Skeletal muscle tissue (tissue), 4 donors: ENCODE measurements around the gene GRID1. TPM values are rescaled to one million over a fixed set of nuclear protein-coding genes. Genes with fewer than 3 reads are reported as not detected.

ENCODE experiments used
- H3K27ac ChIP-seq: one replicate; pipeline ENCODE4 v1.7.0; 2013; ENCODE audit warnings: mild to moderate bottlenecking, low read depth, low read length, inconsistent platforms
- H3K27me3 ChIP-seq, 3 donors: one replicate each; pipeline ENCODE4 v1.7.0; 2013; ENCODE audit warnings: low read length in 3 of 3; ENCODE audit not compliant: control insufficient read depth in 3 of 3, insufficient read depth in 3 of 3
- H3K36me3 ChIP-seq, 3 donors: one replicate each; pipeline ENCODE4 v1.7.0; 2013; ENCODE audit warnings: low read length in 3 of 3; ENCODE audit not compliant: control insufficient read depth in 3 of 3, insufficient read depth in 3 of 3
- H3K4me1 ChIP-seq, 3 donors: one replicate each; pipeline ENCODE4 v1.7.0; 2013; ENCODE audit warnings: low read length in 3 of 3, mild to moderate bottlenecking in 3 of 3; ENCODE audit not compliant: control insufficient read depth in 3 of 3, insufficient read depth in 3 of 3
- H3K4me3 ChIP-seq, 3 donors: one replicate each; pipeline ENCODE4 v1.7.0; 2013; ENCODE audit warnings: low read length in 3 of 3
- H3K9ac ChIP-seq, 3 donors: one replicate each; pipeline ENCODE4 v1.7.0; 2013; ENCODE audit warnings: low read length in 3 of 3, mild to moderate bottlenecking in 3 of 3, moderate library complexity in 2 of 3, low read depth in 1 of 3
- H3K9me3 ChIP-seq, 3 donors: one replicate each; pipeline ENCODE4 v1.7.0; 2013; ENCODE audit warnings: low read length in 3 of 3; ENCODE audit not compliant: control insufficient read depth in 3 of 3
- total RNA-seq: library from RNA; depleted of rRNA; stranded (reverse); fragments of >200 nt; gene quantifications from one replicate; pipeline ENCODE4 v1.2.3, GENCODE V29; 2014
- donor health status: Osteomylitis.

Gene GRID1
- total RNA-seq, 1 donor from 2014 or later: 2.1 TPM

- Histone ChIP-seq H3K4me1 (peaks cover 0 to 5% (median 4%) of the 10 kb centered on the region in 3 donors), H3K27ac (no peak overlapping the region), H3K36me3 (no peaks in the 10 kb centered on the region), H3K4me3 (no peak overlapping the region), H3K9ac (no peak overlapping the region), H3K9me3 (no peaks in the 10 kb centered on the region), H3K27me3 (peaks cover 39 to 57% (median 47%) of the 10 kb centered on the region in 3 donors)
Observed at GRCh38 chr10:86371116-86371515, 4.5 kb upstream of the GRID1 start.

- Histone ChIP-seq H3K27ac (no peak overlapping the region), H3K27me3 (peaks cover 46 to 63% (median 54%) of the 10 kb centered on the region in 3 donors), H3K4me1 (peaks cover 0 to 8% (median 5%) of the 10 kb centered on the region in 3 donors), H3K9me3 (no peaks in the 10 kb centered on the region), H3K36me3 (no peaks in the 10 kb centered on the region), H3K9ac (no peak overlapping the region), H3K4me3 (no peak overlapping the region)
Observed at GRCh38 chr10:86370006-86370585, 3.5 kb upstream of the GRID1 start.

DNA sequence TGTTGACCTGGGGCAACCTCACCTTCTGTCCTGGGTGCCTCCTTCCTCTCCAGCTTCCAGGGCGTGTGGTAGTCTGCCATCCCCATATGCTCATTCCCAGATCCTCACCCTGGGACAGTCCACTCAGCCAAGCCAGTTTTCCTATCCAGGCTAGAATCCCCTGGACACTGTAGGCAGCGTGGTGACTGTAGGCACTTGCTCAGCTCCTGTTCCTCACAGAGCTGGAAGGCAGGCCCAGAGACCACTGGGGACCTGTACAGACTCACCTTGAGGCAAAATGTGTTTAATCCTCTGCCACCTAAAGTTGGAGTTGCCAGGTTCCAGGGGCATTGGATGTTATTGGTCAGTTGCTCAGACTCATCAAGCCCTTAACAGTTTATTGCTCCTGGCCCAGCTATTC lies 2.4 kb upstream of the GRID1 start:
- Histone ChIP-seq H3K36me3 (no peaks in the 10 kb centered on the region), H3K4me3 (no peak overlapping the region), H3K27me3 (peaks cover 57 to 74% (median 62%) of the 10 kb centered on the region in 3 donors), H3K9me3 (no peaks in the 10 kb centered on the region), H3K27ac (no peak overlapping the region), H3K9ac (no peak overlapping the region), H3K4me1 (peaks cover 0 to 19% (median 5%) of the 10 kb centered on the region in 3 donors)

DNA sequence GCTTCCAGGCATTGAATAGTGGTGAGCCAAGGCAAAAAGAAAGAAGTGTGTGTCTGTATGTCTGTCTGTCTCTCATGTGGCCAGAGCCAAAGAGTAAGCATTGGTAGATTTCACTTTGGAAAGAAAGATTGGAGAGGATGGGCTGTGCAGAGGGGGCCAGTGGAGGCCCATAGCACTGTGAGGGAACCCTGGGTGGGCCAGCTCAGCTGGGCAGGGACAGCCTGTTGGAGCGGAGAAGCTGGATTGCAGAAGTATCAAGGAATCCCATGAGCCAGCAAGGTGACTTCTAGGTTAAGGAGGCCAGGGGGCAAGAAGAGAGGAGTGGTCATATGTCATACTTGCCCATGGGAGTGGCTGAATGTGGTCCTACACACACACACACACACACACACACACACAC lies 1.5 kb upstream of the GRID1 start:
- H3K36me3 ChIP-seq: no peaks in the 10 kb centered on the region
- H3K9me3 ChIP-seq: no peaks in the 10 kb centered on the region
- H3K4me1 ChIP-seq: peaks cover under 1 to 28% (median 10%) of the 10 kb centered on the region in 3 donors
- H3K4me3 ChIP-seq: no peak overlapping the region
- H3K27ac ChIP-seq: no peak overlapping the region
- no peak overlapping the region for H3K9ac ChIP-seq
- H3K27me3 ChIP-seq: peaks cover 64 to 80% (median 66%) of the 10 kb centered on the region in 3 donors

GRCh38 chr10:86367152-86367951 lies 757 bp upstream of the GRID1 start:
- Histone ChIP-seq H3K9ac (no peak overlapping the region), H3K27ac (no peak overlapping the region), H3K4me3 (peak overlapping the region in 2 of 3 donors; percentile 52 to 54), H3K4me1 (peaks cover 4 to 31% (median 14%) of the 10 kb centered on the region in 3 donors), H3K9me3 (no peaks in the 10 kb centered on the region), H3K27me3 (peaks cover 63 to 79% (median 67%) of the 10 kb centered on the region in 3 donors), H3K36me3 (no peaks in the 10 kb centered on the region)

DNA sequence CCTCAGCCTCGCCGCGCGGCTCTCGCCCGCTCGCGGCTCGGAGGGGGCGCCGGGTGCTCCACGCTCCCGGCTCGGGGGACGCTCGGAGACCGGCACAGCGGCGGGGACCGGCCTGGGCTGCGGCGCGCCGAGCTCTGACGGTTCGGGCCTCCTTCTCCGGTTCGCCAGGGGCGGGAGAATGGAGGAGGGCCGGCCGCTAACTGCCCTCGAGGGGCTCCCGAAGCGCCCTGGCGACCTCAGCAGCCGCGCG lies 232 bp upstream of the GRID1 start:
- peaks cover 4 to 31% (median 14%) of the 10 kb centered on the region in 3 donors for H3K4me1 ChIP-seq
- H3K36me3 ChIP-seq: no peaks in the 10 kb centered on the region
- H3K27ac ChIP-seq: no peak overlapping the region
- peaks cover 60 to 79% (median 66%) of the 10 kb centered on the region in 3 donors for H3K27me3 ChIP-seq
- H3K4me3 ChIP-seq: peak overlapping the region in 2 of 3 donors; percentile 52 to 54
- no peaks in the 10 kb centered on the region for H3K9me3 ChIP-seq
- no peak overlapping the region for H3K9ac ChIP-seq

- no peak overlapping the region for H3K27ac ChIP-seq
- peak overlapping the region; percentile 57 to 61 (median 58) for H3K4me3 ChIP-seq
- H3K4me1 ChIP-seq: peaks cover 4 to 31% (median 18%) of the 10 kb centered on the region in 3 donors
- peak overlapping the region in 2 of 3 donors; percentile 50 for H3K9ac ChIP-seq
- H3K9me3 ChIP-seq: no peaks in the 10 kb centered on the region
- peaks cover 60 to 77% (median 61%) of the 10 kb centered on the region in 3 donors for H3K27me3 ChIP-seq
- no peaks in the 10 kb centered on the region for H3K36me3 ChIP-seq
Observed at GRCh38 chr10:86365346-86366032, 1.1 kb downstream of the GRID1 start.

- H3K4me1 ChIP-seq: peaks cover 4 to 31% (median 18%) of the 10 kb centered on the region in 3 donors
- H3K27ac ChIP-seq: no peak overlapping the region
- no peaks in the 10 kb centered on the region for H3K36me3 ChIP-seq
- H3K27me3 ChIP-seq: peaks cover 60 to 71% (median 61%) of the 10 kb centered on the region in 3 donors
- H3K9me3 ChIP-seq: no peaks in the 10 kb centered on the region
- H3K4me3 ChIP-seq: peak overlapping the region in 1 of 3 donors; percentile 26
- peak overlapping the region in 1 of 3 donors; percentile 50 for H3K9ac ChIP-seq
Observed at GRCh38 chr10:86364491-86365345, 1.9 kb downstream of the GRID1 start.

DNA sequence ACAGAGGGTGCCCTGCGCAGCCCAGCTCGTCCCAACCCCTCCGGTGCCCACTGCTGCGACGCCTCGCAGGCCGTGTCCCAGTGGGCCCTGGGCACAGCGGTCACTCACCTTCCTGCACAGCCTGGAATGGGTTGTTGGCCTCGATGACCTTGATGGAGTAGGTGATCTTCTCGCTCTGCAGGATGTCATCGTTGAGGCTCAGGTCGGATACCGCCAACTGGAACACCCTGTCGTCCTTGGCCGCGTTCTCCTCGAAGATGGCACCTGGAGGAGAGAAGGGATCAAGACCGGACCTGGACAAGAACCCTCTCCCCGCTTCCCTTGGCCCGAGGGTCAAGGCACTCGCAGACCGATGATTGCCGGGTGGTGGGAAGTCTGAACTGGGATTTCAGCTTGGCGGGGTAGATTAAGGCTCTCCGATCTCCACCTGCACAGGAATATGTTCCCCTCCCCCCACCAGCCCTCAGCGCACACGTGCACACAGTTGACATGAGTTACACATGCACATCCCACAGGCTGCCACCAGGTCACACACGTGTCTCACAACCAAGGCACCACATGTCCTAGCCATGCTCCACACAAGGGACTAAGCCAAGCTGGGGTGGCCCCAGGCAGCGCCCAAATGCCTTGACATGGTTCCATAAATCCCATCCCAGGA lies 2.6 kb downstream of the GRID1 start:
- H3K27ac ChIP-seq: no peak overlapping the region
- H3K9me3 ChIP-seq: no peaks in the 10 kb centered on the region
- H3K4me3 ChIP-seq: peak overlapping the region in 2 of 3 donors; percentile 36 to 45
- H3K9ac ChIP-seq: peak overlapping the region in 1 of 3 donors; percentile 20
- peaks cover 4 to 31% (median 18%) of the 10 kb centered on the region in 3 donors for H3K4me1 ChIP-seq
- H3K27me3 ChIP-seq: peaks cover 55 to 66% (median 55%) of the 10 kb centered on the region in 3 donors
- no peaks in the 10 kb centered on the region for H3K36me3 ChIP-seq
